ENCODE measurements around the gene HECW1. TPM values are rescaled to one million over a fixed set of nuclear protein-coding genes. Genes with fewer than 3 reads are reported as not detected.

HECW1 gene
- total and polyA plus RNA-seq, 2 of the 8 experiments (the other 6 are each of a cell fraction or from before 2014, with no cell fraction given) = 2.9 to 12.7 TPM

DNA sequence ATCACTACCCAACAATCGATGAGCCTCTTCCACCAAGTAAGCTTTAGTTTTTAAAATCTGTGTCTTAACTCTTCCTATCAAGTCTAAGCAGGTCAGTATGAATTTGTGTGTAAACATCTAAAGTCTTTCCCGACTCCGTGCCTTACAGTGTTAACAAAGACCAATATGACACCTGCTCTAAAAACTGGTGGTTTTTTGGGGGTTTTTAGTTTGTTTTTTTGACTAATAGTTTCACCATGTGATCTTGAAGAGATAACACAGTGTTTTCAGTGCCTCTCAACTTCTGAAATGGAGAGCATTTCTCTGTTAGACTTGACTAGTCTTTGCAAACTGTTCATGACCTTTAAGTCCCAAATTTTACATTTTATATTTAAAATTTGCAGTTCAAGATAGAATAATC is 338.4 kb downstream of the HECW1 start (continued):
- TF ChIP-seq, protein P1, sequence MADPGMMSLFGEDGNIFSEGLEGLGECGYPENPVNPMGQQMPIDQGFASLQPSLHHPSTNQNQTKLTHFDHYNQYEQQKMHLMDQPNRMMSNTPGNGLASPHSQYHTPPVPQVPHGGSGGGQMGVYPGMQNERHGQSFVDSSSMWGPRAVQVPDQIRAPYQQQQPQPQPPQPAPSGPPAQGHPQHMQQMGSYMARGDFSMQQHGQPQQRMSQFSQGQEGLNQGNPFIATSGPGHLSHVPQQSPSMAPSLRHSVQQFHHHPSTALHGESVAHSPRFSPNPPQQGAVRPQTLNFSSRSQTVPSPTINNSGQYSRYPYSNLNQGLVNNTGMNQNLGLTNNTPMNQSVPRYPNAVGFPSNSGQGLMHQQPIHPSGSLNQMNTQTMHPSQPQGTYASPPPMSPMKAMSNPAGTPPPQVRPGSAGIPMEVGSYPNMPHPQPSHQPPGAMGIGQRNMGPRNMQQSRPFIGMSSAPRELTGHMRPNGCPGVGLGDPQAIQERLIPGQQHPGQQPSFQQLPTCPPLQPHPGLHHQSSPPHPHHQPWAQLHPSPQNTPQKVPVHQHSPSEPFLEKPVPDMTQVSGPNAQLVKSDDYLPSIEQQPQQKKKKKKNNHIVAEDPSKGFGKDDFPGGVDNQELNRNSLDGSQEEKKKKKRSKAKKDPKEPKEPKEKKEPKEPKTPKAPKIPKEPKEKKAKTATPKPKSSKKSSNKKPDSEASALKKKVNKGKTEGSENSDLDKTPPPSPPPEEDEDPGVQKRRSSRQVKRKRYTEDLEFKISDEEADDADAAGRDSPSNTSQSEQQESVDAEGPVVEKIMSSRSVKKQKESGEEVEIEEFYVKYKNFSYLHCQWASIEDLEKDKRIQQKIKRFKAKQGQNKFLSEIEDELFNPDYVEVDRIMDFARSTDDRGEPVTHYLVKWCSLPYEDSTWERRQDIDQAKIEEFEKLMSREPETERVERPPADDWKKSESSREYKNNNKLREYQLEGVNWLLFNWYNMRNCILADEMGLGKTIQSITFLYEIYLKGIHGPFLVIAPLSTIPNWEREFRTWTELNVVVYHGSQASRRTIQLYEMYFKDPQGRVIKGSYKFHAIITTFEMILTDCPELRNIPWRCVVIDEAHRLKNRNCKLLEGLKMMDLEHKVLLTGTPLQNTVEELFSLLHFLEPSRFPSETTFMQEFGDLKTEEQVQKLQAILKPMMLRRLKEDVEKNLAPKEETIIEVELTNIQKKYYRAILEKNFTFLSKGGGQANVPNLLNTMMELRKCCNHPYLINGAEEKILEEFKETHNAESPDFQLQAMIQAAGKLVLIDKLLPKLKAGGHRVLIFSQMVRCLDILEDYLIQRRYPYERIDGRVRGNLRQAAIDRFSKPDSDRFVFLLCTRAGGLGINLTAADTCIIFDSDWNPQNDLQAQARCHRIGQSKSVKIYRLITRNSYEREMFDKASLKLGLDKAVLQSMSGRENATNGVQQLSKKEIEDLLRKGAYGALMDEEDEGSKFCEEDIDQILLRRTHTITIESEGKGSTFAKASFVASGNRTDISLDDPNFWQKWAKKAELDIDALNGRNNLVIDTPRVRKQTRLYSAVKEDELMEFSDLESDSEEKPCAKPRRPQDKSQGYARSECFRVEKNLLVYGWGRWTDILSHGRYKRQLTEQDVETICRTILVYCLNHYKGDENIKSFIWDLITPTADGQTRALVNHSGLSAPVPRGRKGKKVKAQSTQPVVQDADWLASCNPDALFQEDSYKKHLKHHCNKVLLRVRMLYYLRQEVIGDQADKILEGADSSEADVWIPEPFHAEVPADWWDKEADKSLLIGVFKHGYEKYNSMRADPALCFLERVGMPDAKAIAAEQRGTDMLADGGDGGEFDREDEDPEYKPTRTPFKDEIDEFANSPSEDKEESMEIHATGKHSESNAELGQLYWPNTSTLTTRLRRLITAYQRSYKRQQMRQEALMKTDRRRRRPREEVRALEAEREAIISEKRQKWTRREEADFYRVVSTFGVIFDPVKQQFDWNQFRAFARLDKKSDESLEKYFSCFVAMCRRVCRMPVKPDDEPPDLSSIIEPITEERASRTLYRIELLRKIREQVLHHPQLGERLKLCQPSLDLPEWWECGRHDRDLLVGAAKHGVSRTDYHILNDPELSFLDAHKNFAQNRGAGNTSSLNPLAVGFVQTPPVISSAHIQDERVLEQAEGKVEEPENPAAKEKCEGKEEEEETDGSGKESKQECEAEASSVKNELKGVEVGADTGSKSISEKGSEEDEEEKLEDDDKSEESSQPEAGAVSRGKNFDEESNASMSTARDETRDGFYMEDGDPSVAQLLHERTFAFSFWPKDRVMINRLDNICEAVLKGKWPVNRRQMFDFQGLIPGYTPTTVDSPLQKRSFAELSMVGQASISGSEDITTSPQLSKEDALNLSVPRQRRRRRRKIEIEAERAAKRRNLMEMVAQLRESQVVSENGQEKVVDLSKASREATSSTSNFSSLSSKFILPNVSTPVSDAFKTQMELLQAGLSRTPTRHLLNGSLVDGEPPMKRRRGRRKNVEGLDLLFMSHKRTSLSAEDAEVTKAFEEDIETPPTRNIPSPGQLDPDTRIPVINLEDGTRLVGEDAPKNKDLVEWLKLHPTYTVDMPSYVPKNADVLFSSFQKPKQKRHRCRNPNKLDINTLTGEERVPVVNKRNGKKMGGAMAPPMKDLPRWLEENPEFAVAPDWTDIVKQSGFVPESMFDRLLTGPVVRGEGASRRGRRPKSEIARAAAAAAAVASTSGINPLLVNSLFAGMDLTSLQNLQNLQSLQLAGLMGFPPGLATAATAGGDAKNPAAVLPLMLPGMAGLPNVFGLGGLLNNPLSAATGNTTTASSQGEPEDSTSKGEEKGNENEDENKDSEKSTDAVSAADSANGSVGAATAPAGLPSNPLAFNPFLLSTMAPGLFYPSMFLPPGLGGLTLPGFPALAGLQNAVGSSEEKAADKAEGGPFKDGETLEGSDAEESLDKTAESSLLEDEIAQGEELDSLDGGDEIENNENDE (IDR thresholded peaks at IDR 0.05; ENCODE audit: insufficient replicate concordance, low read length) = no peak
- TF ChIP-seq RAD21 (IDR thresholded peaks at IDR 0.05 in 1 of 2, conservative IDR thresholded peaks at IDR 0.05 in 1 of 2; ENCODE audit: low read depth in 2 of 2, low read length in 2 of 2) (no peak), BCL11A (IDR thresholded peaks at IDR 0.05; ENCODE audit: low read depth in 2 of 2, low read length in 2 of 2) (no peak), SIX5 (IDR thresholded peaks at IDR 0.05; ENCODE audit: low read depth, low read length) (no peak), JUND (IDR thresholded peaks at IDR 0.05; ENCODE audit: low read length) (no peak), CHD2 (IDR thresholded peaks at IDR 0.05; ENCODE audit: low read length) (no peak), ASH2L (IDR thresholded peaks at IDR 0.05; ENCODE audit: low read length) (no peak), TBP (IDR thresholded peaks at IDR 0.05; ENCODE audit: low read depth, low read length) (no peak), SIRT6 (IDR thresholded peaks at IDR 0.05; ENCODE audit: low read length) (no peak)
- TF ChIP-seq, protein P2, sequence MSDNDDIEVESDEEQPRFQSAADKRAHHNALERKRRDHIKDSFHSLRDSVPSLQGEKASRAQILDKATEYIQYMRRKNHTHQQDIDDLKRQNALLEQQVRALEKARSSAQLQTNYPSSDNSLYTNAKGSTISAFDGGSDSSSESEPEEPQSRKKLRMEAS (IDR thresholded peaks at IDR 0.05) = no peak

All from H1 (cell line).